Adrenal gland (tissue), 12 donors: ENCODE data around the gene SLU7. TPM values are rescaled to one million over a fixed set of nuclear protein-coding genes. Genes with fewer than 3 reads are reported as not detected.

ENCODE experiments used
- DNase-seq, 7 donors: peaks; one replicate each; pipeline ENCODE4 v3.0.0-alpha.2; 2019 to 2020
- H3K27ac ChIP-seq, 5 donors: fragments of 200-600 bp; sonication (generic) in 4 of 5; 1 replicate in 3 of 5; 2 replicates in 2 of 5; pipeline versions ENCODE4 v1.5.1 to v1.8.0; 2016 to 2020; ENCODE audit warnings: mild to moderate bottlenecking in 1 of 5
- H3K27me3 ChIP-seq: fragments of 200-600 bp; 2 replicates; pipeline ENCODE4 v1.8.0; 2021
- H3K36me3 ChIP-seq, 2 donors: fragments of 200-600 bp; replicated peaks in 1 of 2; 1 replicate in 1 of 2; 2 replicates in 1 of 2; pipeline versions ENCODE4 v1.5.1 to v1.8.0; 2018 to 2022
- H3K4me1 ChIP-seq, 2 donors: fragments of 200-600 bp; replicated peaks in 1 of 2; 1 replicate in 1 of 2; 2 replicates in 1 of 2; pipeline versions ENCODE4 v1.5.1 to v1.8.0; 2018 to 2021
- H3K4me3 ChIP-seq, 4 donors: fragments of 200-600 bp; sonication (generic) in 3 of 4; one replicate each; pipeline ENCODE4 v1.5.1; 2016 to 2018
- H3K9me3 ChIP-seq, 3 donors: fragments of 200-600 bp; sonication (generic) in 1 of 3; replicated peaks in 1 of 3; 1 replicate in 2 of 3; 2 replicates in 1 of 3; pipeline versions ENCODE4 v1.5.1 to v1.8.0; 2016 to 2021
- CTCF ChIP-seq, 6 experiments: fragments of 450-650 bp in 4 of 6; fragments of 200-600 bp in 2 of 6; sonication (generic) in 1 of 6; IDR thresholded peaks; 1 replicate in 5 of 6; 2 replicates in 1 of 6; pipeline versions ENCODE4 v1.5.1 to v1.8.0; 2016 to 2021; ENCODE audit warnings: antibody characterized with exemption in 6 of 6, mild to moderate bottlenecking in 2 of 6, moderate library complexity in 1 of 6
- POLR2A ChIP-seq, 2 donors: fragments of 450-650 bp; IDR thresholded peaks; one replicate each; pipeline ENCODE4 v1.6.1; 2017; ENCODE audit warnings: antibody characterized with exemption in 2 of 2, mild to moderate bottlenecking in 2 of 2, moderate library complexity in 1 of 2
- WGBS, 4 donors: extraction: QIAGEN DNeasy Blood & Tissue Kit in 2 of 4; methylation state at CpG; one replicate each; pipeline versions ENCODE4 v1.1.5 to v1.1.7; 2013 to 2017; 5-methylcytosine and 5-hydroxymethylcytosine counted together
- intact Hi-C, 2 donors: fragments of 100-400 bp; cut with DNase I; formaldehyde crosslinking; loops; one replicate each; pipeline versions ENCODE4 v1.14.1 to v1.15.0; 2022 to 2023
- polyA plus RNA-seq, 3 donors: library from polyadenylated mRNA; stranded (reverse); fragments of 200-250 nt in 2 of 3; fragments of 350-450 nt in 1 of 3; fragmentation: Illumina TruSeq in 1 of 3; extraction: RNeasy Lipid Tissue Mini Kit (QIAGEN cat#74804) in 1 of 3; gene quantifications; one replicate each; pipeline ENCODE4 v1.2.3, GENCODE V29; 2013 to 2014
- total RNA-seq, 9 donors: library from RNA; depleted of rRNA in 4 of 9; stranded (reverse); fragments of >200 nt in 4 of 9; fragments of 120-200 nt in 1 of 9; fragmentation: NEBNext Ultra II Directional in 1 of 9; extraction: Animal tissue kit (Norgen Biotek cat#: 25700) in 1 of 9; gene quantifications; one replicate each; pipeline versions ENCODE4 v1.1.0 to v1.2.4, GENCODE V29; 2013 to 2023
- donor health status: healthy with polysubstance abuse.
- donor health status: Bipolar disorder and iron deficiency.
- donor health status: DM: yes; HTN: yes; CAD: no.
- donor health status: DM: no; HTN: no; CAD: no.
- donor health status: DM: no; HTN: no; CAD: no.
- donor health status: DM: yes; HTN: yes; CAD: no.

The SLU7 gene
- total and polyA plus RNA-seq, 12 donors, result 27.1 to 138 (median 47.7) TPM

- Histone ChIP-seq H3K27me3 (no peaks in the 10 kb centered on the region), H3K4me1 (no peaks in the 10 kb centered on the region), H3K4me3 (no peak overlapping the region), H3K27ac (no peak overlapping the region), H3K9me3 (no peaks in the 10 kb centered on the region), H3K36me3 (no peaks in the 10 kb centered on the region)
- WGBS, 4 donors, result 54 to 66% (median 65%) methylated on average over 8 of the region's 8 CpGs
- TF ChIP-seq POLR2A (IDR thresholded peaks at IDR 0.05) (no peak), CTCF (IDR thresholded peaks at IDR 0.05) (no peak)
- DNase-seq, result peak in 1 of 7 donors; percentile 10
- intact Hi-C loops, result no loop called here
Measured at GRCh38 chr5:160458806-160459800, 40.2 kb upstream of the SLU7 start.

DNA sequence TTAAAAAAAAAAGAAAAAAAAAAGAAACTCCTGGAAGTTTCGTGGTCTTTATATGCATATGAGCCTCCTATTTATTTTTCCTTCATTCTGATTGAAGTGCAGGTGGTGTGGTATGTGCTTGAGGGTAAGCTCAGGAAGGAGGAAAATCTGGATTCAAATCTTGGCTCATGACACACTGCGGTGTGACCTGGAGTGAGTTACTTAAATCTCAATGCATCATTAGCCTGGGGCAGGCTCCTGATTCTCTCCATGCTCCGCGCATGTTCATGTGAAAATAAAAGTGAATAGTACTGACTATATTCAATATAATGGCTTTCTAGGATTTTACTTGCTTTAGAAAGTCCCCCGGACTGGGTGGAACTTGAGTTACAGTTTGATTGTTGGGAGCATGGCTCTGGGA is 38.4 kb upstream of the SLU7 start:
- Histone ChIP-seq H3K9me3 (no peaks in the 10 kb centered on the region), H3K4me3 (no peak overlapping the region), H3K4me1 (no peaks in the 10 kb centered on the region), H3K27me3 (no peaks in the 10 kb centered on the region), H3K27ac (no peak overlapping the region), H3K36me3 (no peaks in the 10 kb centered on the region)
- no peak for DNase-seq
- TF ChIP-seq POLR2A (IDR thresholded peaks at IDR 0.05), result no peak
- no peak for TF ChIP-seq CTCF (IDR thresholded peaks at IDR 0.05)
- WGBS, 4 donors, result 86 to 87% (median 86%) methylated on average over 3 to 5 of the region's 5 CpGs
- intact Hi-C loops, result no loop called here

GRCh38 chr5:160456480-160457177 is 37.7 kb upstream of the SLU7 start:
- intact Hi-C loops, result no loop called here
- H3K27me3 ChIP-seq, result no peaks in the 10 kb centered on the region
- H3K4me3 ChIP-seq, result no peak overlapping the region
- no peaks in the 10 kb centered on the region for H3K4me1 ChIP-seq
- no peaks in the 10 kb centered on the region for H3K9me3 ChIP-seq
- WGBS, 4 donors, result 71 to 76% (median 75%) methylated on average over 9 of the region's 9 CpGs
- DNase-seq, result no peak
- no peak for TF ChIP-seq POLR2A (IDR thresholded peaks at IDR 0.05)
- TF ChIP-seq CTCF (IDR thresholded peaks at IDR 0.05), result no peak
- H3K27ac ChIP-seq, result no peak overlapping the region
- H3K36me3 ChIP-seq, result no peaks in the 10 kb centered on the region

DNA sequence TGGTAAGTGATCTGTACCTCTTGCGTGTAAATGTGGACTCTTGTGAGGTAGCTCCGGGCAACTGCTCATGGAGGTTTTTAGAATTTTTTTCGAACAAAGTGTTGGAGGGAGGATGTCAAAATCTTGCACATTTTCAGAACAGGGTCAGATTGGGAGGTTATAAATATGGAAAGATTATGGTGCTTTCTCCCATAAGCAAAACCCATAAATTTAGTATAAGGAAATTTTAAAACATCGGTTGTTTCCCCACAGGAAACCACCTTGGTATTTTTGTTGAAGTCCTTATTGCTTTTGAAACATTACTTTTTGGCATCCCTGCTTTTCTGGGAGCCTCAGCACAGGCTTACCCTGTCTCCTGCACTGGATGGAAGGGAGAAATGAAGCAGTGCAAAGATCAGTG is 36.7 kb upstream of the SLU7 start:
- H3K27me3 ChIP-seq, result no peaks in the 10 kb centered on the region
- no peak for DNase-seq
- 71 to 86% (median 74%) methylated on average over 4 of the region's 4 CpGs for WGBS, 4 donors
- H3K4me1 ChIP-seq, result no peaks in the 10 kb centered on the region
- H3K36me3 ChIP-seq, result no peaks in the 10 kb centered on the region
- no peak for TF ChIP-seq CTCF (IDR thresholded peaks at IDR 0.05)
- TF ChIP-seq POLR2A (IDR thresholded peaks at IDR 0.05), result no peak
- intact Hi-C loops, result no loop called here
- no peak overlapping the region for H3K4me3 ChIP-seq
- H3K27ac ChIP-seq, result no peak overlapping the region
- no peaks in the 10 kb centered on the region for H3K9me3 ChIP-seq
